SH-SY5Y (cell line): ENCODE measurements around the gene CCDC13.

Source experiments
- GATA2 ChIP-seq: IDR thresholded peaks from 2 replicates; pipeline ENCODE4 v1.6.1; 2011; ENCODE audit warnings: mild to moderate bottlenecking, low read depth, low read length
- GATA3 ChIP-seq: IDR thresholded peaks from 2 replicates; pipeline ENCODE4 v1.6.1; 2011; ENCODE audit warnings: low read depth, mild to moderate bottlenecking, low read length, moderate library complexity

DNA sequence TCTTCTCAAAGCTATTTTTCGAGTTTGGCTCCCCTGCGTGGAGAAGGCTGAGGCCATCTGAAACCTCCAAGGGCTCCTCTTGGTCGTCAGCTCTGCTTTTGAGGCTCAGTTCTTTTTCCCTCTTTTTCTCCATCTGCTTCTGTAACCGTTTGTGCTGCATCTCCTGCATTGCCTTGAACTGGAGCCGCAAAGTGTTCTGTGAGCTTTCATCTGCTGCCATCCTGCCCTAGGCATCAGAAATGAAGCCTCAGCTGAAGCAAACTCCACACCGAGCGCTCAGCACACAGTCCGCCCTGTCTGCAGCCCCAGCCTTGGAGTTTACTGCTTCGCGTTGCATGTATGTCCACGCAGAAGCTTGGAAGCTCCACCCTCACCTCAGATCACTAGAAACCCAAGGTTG is 14.9 kb downstream of the CCDC13 start:
- TF ChIP-seq GATA3, result no peak
- no peak for TF ChIP-seq GATA2
